Mesenchymal stem cell (in vitro differentiated cells and primary cell): Measurements from ENCODE around the gene LRTM2.

Experiments
- DNase-seq: peaks from one replicate; pipeline ENCODE4 v3.0.0-alpha.2; 2013
- H2AFZ ChIP-seq: one replicate; pipeline ENCODE4 v1.6.1; 2013; ENCODE audit warnings: low read depth, mild to moderate bottlenecking, control low read depth, inconsistent platforms, low read length, moderate library complexity
- H2AK5ac ChIP-seq: 2 replicates; pipeline ENCODE4 v1.6.1; 2013; ENCODE audit warnings: low read length, moderate library complexity, mild to moderate bottlenecking, inconsistent platforms; ENCODE audit not compliant: severe bottlenecking
- H2BK120ac ChIP-seq: one replicate; pipeline ENCODE4 v1.6.1; 2013; ENCODE audit warnings: low read depth, mild to moderate bottlenecking, inconsistent platforms, low read length, moderate library complexity
- H2BK12ac ChIP-seq, 2 experiments: one replicate each; pipeline ENCODE4 v1.6.1; 2013; ENCODE audit warnings: inconsistent platforms in 2 of 2, low read length in 2 of 2, mild to moderate bottlenecking in 2 of 2, moderate library complexity in 2 of 2, control low read depth in 1 of 2
- H2BK15ac ChIP-seq: one replicate; pipeline ENCODE4 v1.6.1; 2013; ENCODE audit warnings: mild to moderate bottlenecking, low read depth, inconsistent platforms; ENCODE audit not compliant: poor library complexity, severe bottlenecking
- H2BK5ac ChIP-seq: 2 replicates; pipeline ENCODE4 v1.6.1; 2013; ENCODE audit warnings: low read depth, mild to moderate bottlenecking, low read length, control low read depth, inconsistent platforms; ENCODE audit not compliant: poor library complexity, severe bottlenecking
- H3K14ac ChIP-seq, 2 experiments: one replicate each; pipeline ENCODE4 v1.6.1; 2013; ENCODE audit warnings: inconsistent platforms in 2 of 2, low read length in 2 of 2, control low read depth in 1 of 2, mild to moderate bottlenecking in 1 of 2, moderate library complexity in 1 of 2
- H3K18ac ChIP-seq, 2 experiments: one replicate each; pipeline ENCODE4 v1.6.1; 2013; ENCODE audit warnings: inconsistent platforms in 2 of 2, low read length in 2 of 2, control low read depth in 1 of 2, low read depth in 1 of 2, mild to moderate bottlenecking in 1 of 2
- H3K23ac ChIP-seq, 2 experiments: one replicate each; pipeline ENCODE4 v1.6.1; 2013; ENCODE audit warnings: inconsistent platforms in 2 of 2, low read length in 2 of 2, mild to moderate bottlenecking in 2 of 2, moderate library complexity in 2 of 2, control low read depth in 1 of 2
- H3K27ac ChIP-seq: 2 replicates; pipeline ENCODE4 v1.5.1; 2013; ENCODE audit warnings: mild to moderate bottlenecking, moderate library complexity, low read length, control low read depth, inconsistent platforms; ENCODE audit not compliant: poor library complexity, severe bottlenecking
- H3K27me3 ChIP-seq, 2 experiments: 2 replicates each; pipeline versions ENCODE4 v1.6.1 to v1.7.0; 2013; ENCODE audit warnings: low read length in 2 of 2, mild to moderate bottlenecking in 2 of 2, moderate library complexity in 2 of 2, control low read depth in 1 of 2, inconsistent platforms in 1 of 2; ENCODE audit not compliant: control insufficient read depth in 1 of 2, insufficient read depth in 1 of 2
- H3K36me3 ChIP-seq, 2 experiments: 2 replicates each; pipeline versions ENCODE4 v1.6.1 to v1.7.0; 2013; ENCODE audit warnings: low read length in 2 of 2, control low read depth in 1 of 2, inconsistent platforms in 1 of 2, low read depth in 1 of 2, mild to moderate bottlenecking in 1 of 2; ENCODE audit not compliant: insufficient read depth in 2 of 2, control insufficient read depth in 1 of 2
- H3K4ac ChIP-seq, 2 experiments: one replicate each; pipeline ENCODE4 v1.6.1; 2013; ENCODE audit warnings: inconsistent platforms in 2 of 2, low read length in 2 of 2, mild to moderate bottlenecking in 2 of 2, moderate library complexity in 2 of 2, control low read depth in 1 of 2, low read depth in 1 of 2
- H3K4me1 ChIP-seq: 2 replicates; pipeline ENCODE4 v1.6.1; 2013; ENCODE audit warnings: low read depth, low read length, control low read depth; ENCODE audit not compliant: control insufficient read depth, insufficient read depth
- H3K4me2 ChIP-seq: 2 replicates; pipeline ENCODE4 v1.6.1; 2013; ENCODE audit warnings: low read length, mild to moderate bottlenecking, inconsistent platforms; ENCODE audit not compliant: poor library complexity, severe bottlenecking
- H3K4me3 ChIP-seq, 2 experiments: 2 replicates each; pipeline versions ENCODE4 v1.5.1 to v1.7.0; 2013; ENCODE audit warnings: low read length in 2 of 2, mild to moderate bottlenecking in 2 of 2, control low read depth in 1 of 2, low read depth in 1 of 2; ENCODE audit not compliant: insufficient read depth in 1 of 2
- H3K79me1 ChIP-seq: replicated peaks from 2 replicates; pipeline ENCODE4 v1.6.1; 2013; ENCODE audit warnings: mild to moderate bottlenecking, control low read depth, low read length, inconsistent platforms; ENCODE audit not compliant: poor library complexity, severe bottlenecking
- H3K9ac ChIP-seq: 2 replicates; pipeline ENCODE4 v1.7.0; 2013; ENCODE audit warnings: mild to moderate bottlenecking, low read length, moderate library complexity
- H3K9me3 ChIP-seq: 2 replicates; pipeline ENCODE4 v1.7.0; 2013; ENCODE audit warnings: mild to moderate bottlenecking, low read length; ENCODE audit not compliant: control insufficient read depth
- H4K8ac ChIP-seq: one replicate; pipeline ENCODE4 v1.6.1; 2013; ENCODE audit warnings: inconsistent platforms, mild to moderate bottlenecking, low read length, moderate library complexity
- H4K91ac ChIP-seq: one replicate; pipeline ENCODE4 v1.6.1; 2013; ENCODE audit warnings: mild to moderate bottlenecking, low read length, inconsistent platforms
- WGBS: methylation state at CpG from one replicate; pipeline ENCODE4 v1.1.7; 2013; ENCODE audit warnings: mixed read lengths; 5-methylcytosine and 5-hydroxymethylcytosine counted together

The LRTM2 gene

DNA sequence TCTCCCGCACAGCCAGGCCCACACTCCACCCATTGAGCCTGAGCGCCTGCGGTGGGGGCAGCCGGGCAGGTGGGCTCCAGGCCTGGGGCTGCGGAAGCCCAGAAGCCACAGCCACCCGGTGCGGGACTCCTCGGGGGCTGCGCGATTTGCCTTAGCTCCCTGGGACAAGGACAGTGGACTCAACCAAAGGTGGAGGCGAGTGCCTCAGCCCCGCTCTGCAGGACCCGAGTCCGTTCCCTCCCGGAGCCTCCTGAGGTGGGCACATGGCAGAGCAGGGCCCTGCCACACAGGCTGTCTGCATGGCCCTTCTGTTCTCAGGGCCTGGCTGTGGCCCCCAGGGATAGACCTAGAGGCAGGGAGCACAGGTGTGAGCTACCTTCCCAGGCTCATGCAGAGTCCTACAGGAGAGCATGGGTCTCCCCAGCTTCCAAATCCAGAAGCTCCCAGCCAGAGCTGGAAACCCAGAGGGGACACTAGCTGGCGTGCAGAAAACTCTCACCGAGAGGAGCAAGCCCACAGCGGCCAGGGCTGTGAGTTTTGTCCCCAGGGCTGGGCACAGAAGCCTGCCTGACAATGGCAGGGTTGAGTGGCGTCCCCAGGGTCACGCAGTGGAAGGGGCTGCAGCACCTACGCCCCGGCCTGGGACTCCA is 22.2 kb upstream of the LRTM2 start:
- Histone ChIP-seq H2AFZ (no peak overlapping the region), H3K14ac (no peak overlapping the region), H3K36me3 (peaks cover 0 to 6% of the 10 kb centered on the region in 2 experiments), H3K4me3 (no peak overlapping the region), H2BK120ac (no peak overlapping the region), H4K91ac (no peak overlapping the region), H3K4me2 (no peak overlapping the region), H3K4ac (no peak overlapping the region), H2BK5ac (no peak overlapping the region), H2BK15ac (peak overlapping the region; percentile 32), H4K8ac (no peak overlapping the region), H3K79me1 (no peaks in the 10 kb centered on the region), H3K4me1 (peaks cover 15% of the 10 kb centered on the region), H3K18ac (no peak overlapping the region), H2AK5ac (no peak overlapping the region), H3K27ac (no peak overlapping the region), H3K9me3 (no peaks in the 10 kb centered on the region), H2BK12ac (no peak overlapping the region), H3K23ac (no peak overlapping the region), H3K9ac (no peak overlapping the region), H3K27me3 (no peaks in the 10 kb centered on the region)
- 89% methylated on average over 22 of the region's 22 CpGs for WGBS
- DNase-seq = no peak

GRCh38 chr12:1798641-1799020 is 21.7 kb upstream of the LRTM2 start:
- H3K27me3 ChIP-seq = no peaks in the 10 kb centered on the region
- no peak overlapping the region for H3K4me3 ChIP-seq
- H3K18ac ChIP-seq = no peak overlapping the region
- H4K8ac ChIP-seq = no peak overlapping the region
- 98% methylated on average over 6 of the region's 6 CpGs for WGBS
- H3K27ac ChIP-seq = no peak overlapping the region
- H3K79me1 ChIP-seq = no peaks in the 10 kb centered on the region
- no peak overlapping the region for H2AK5ac ChIP-seq
- H3K9me3 ChIP-seq = no peaks in the 10 kb centered on the region
- H3K4me2 ChIP-seq = no peak overlapping the region
- no peak overlapping the region for H3K4ac ChIP-seq
- DNase-seq = no peak
- no peak overlapping the region for H3K14ac ChIP-seq
- H2AFZ ChIP-seq = no peak overlapping the region
- no peak overlapping the region for H2BK15ac ChIP-seq
- H2BK120ac ChIP-seq = no peak overlapping the region
- no peak overlapping the region for H3K23ac ChIP-seq
- no peak overlapping the region for H4K91ac ChIP-seq
- peaks cover 15% of the 10 kb centered on the region for H3K4me1 ChIP-seq
- H2BK5ac ChIP-seq = no peak overlapping the region
- peaks cover 0 to 4% of the 10 kb centered on the region in 2 experiments for H3K36me3 ChIP-seq
- no peak overlapping the region for H3K9ac ChIP-seq
- no peak overlapping the region for H2BK12ac ChIP-seq

DNA sequence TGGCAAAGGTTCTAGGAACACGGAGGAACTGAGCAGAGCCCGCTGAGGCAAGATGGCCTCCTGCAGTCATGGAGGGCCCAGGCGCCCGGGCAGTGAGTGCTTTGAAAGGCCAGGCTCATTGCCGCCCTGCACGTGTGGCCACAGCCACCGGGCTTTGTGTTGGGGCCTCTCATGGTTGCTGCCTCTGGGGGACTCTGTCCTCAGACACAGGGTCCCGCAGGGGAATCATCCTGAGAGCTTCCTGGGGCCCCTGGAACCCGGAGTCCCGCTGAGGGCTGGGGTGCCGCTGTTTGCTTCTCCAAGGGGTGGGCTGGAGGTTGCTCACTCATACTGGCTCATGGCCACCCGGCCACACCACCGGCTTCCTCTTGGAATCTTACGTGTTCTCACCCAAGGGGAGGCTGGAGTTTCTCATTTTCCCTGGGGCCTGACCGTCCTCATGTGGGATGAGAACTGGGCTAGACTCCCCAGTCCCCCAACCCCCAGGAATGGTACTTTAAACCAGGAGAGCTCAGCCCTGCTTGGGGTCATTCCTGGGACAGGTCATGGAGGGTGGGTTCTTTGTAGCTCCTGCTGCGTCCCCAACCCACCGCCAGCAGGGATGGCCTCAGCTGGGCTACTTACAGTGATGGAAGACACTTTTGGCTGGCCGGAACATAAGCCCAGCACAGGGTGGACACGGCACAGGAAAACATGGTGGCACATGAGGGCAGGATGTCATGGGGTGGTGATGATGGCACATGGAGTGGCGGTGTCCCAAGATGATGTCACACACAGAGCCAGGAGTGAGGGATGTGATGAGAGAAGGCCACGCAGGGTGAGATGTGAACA is 21.1 kb upstream of the LRTM2 start:
- H3K4ac ChIP-seq = no peak overlapping the region
- no peak for DNase-seq
- 93% methylated on average over 20 of the region's 21 CpGs for WGBS

GRCh38 chr12:1799882-1800400 is 20.4 kb upstream of the LRTM2 start:
- Histone ChIP-seq H3K9ac (no peak overlapping the region), H2BK12ac (no peak overlapping the region), H3K4me1 (peaks cover 17% of the 10 kb centered on the region), H3K4me2 (no peak overlapping the region), H3K4ac (no peak overlapping the region), H3K36me3 (no peaks in the 10 kb centered on the region), H2AK5ac (no peak overlapping the region), H2BK15ac (no peak overlapping the region), H3K23ac (no peak overlapping the region), H2AFZ (no peak overlapping the region), H3K18ac (no peak overlapping the region), H2BK5ac (no peak overlapping the region), H3K9me3 (no peaks in the 10 kb centered on the region), H3K27me3 (no peaks in the 10 kb centered on the region), H3K27ac (no peak overlapping the region), H4K8ac (no peak overlapping the region), H3K14ac (peak overlapping the region in 1 of 2 experiments; percentile 49), H4K91ac (no peak overlapping the region), H3K79me1 (no peaks in the 10 kb centered on the region), H3K4me3 (no peak overlapping the region), H2BK120ac (no peak overlapping the region)
- 95% methylated on average over 12 of the region's 12 CpGs for WGBS
- DNase-seq = no peak

More for the DNA sequence above, 21.1 kb upstream of the LRTM2 start:
- Histone ChIP-seq H3K36me3 (peaks cover 0 to 2% of the 10 kb centered on the region in 2 experiments), H4K91ac (no peak overlapping the region), H3K9ac (no peak overlapping the region), H3K4me1 (peaks cover 15% of the 10 kb centered on the region), H3K23ac (no peak overlapping the region), H3K79me1 (no peaks in the 10 kb centered on the region), H3K4me2 (no peak overlapping the region), H2BK12ac (no peak overlapping the region), H3K14ac (no peak overlapping the region), H3K4me3 (no peak overlapping the region), H3K9me3 (no peaks in the 10 kb centered on the region), H2AFZ (no peak overlapping the region), H4K8ac (no peak overlapping the region), H2BK5ac (no peak overlapping the region), H2BK15ac (no peak overlapping the region), H3K27me3 (no peaks in the 10 kb centered on the region), H2BK120ac (no peak overlapping the region), H2AK5ac (no peak overlapping the region), H3K27ac (no peak overlapping the region), H3K18ac (no peak overlapping the region)
